ENCODE data around the gene VPS11.

Gene VPS11

GRCh38 chr11:119121008-119121810, 53.6 kb downstream of the VPS11 start, which contains the start of gene HINFP:
TSS of gene HINFP (plus strand) at chr11:119121580. CDS start at chr11:119126945, 5,365 bp downstream.
- DNase-seq (ENCODE audit: low spot score) = peak; percentile 99

GRCh38 chr11:119121811-119122124, 54.1 kb downstream of the VPS11 start:
- DNase-seq (ENCODE audit: low spot score) = no peak

- no peak for DNase-seq (ENCODE audit: low spot score)
These were observed 58.2 kb downstream of the VPS11 start for GRCh38 chr11:119125821-119126220.

- DNase-seq (ENCODE audit: low spot score) = no peak
These were observed 59.2 kb downstream of the VPS11 start for GRCh38 chr11:119126675-119127268.

- DNase-seq (ENCODE audit: low spot score) = no peak
These were observed 63.0 kb downstream of the VPS11 start for GRCh38 chr11:119130662-119131061.
